Tibial nerve (tissue), 4 donors: ENCODE data around the gene MAGI2. TPM values are rescaled to one million over a fixed set of nuclear protein-coding genes. Genes with fewer than 3 reads are reported as not detected.
"Not testable (repeated sequence)": the region's sequence is repeated elsewhere in the genome, so short reads cannot be mapped to it uniquely, and the experiment has no call there.

Experiments
- DNase-seq, 2 donors: peaks; one replicate each; pipeline ENCODE4 v3.0.0-alpha.2; 2019; ENCODE audit warnings: low spot score in 2 of 2
- H3K27ac ChIP-seq, 4 donors: fragments of 200-600 bp; sonication (generic) in 3 of 4; one replicate each; pipeline ENCODE4 v1.5.1; 2017 to 2019; ENCODE audit warnings: mild to moderate bottlenecking in 1 of 4
- H3K27me3 ChIP-seq, 2 donors: fragments of 200-600 bp; sonication (generic) in 1 of 2; one replicate each; pipeline versions ENCODE4 v1.5.1 to v1.6.0; 2017 to 2019
- H3K36me3 ChIP-seq, 3 donors: fragments of 200-600 bp; sonication (generic); one replicate each; pipeline ENCODE4 v1.5.1; 2018 to 2019
- H3K4me1 ChIP-seq, 4 donors: fragments of 200-600 bp; sonication (generic) in 3 of 4; one replicate each; pipeline ENCODE4 v1.5.1; 2017 to 2019
- H3K4me3 ChIP-seq, 4 donors: fragments of 200-600 bp; sonication (generic) in 3 of 4; one replicate each; pipeline ENCODE4 v1.5.1; 2017 to 2019; ENCODE audit warnings: mild to moderate bottlenecking in 1 of 4, moderate library complexity in 1 of 4
- H3K9me3 ChIP-seq, 4 donors: fragments of 200-600 bp; sonication (generic) in 3 of 4; one replicate each; pipeline ENCODE4 v1.5.1; 2017 to 2019
- CTCF ChIP-seq, 5 experiments: fragments of 200-600 bp in 3 of 5; fragments of 450-650 bp in 2 of 5; sonication (generic) in 3 of 5; IDR thresholded peaks; one replicate each; pipeline ENCODE4 v1.5.1; 2016 to 2019; ENCODE audit warnings: antibody characterized with exemption in 5 of 5, mild to moderate bottlenecking in 3 of 5, moderate library complexity in 2 of 5
- EP300 ChIP-seq, 2 donors: sonication (generic); formaldehyde crosslinking; IDR thresholded peaks; one replicate each; pipeline ENCODE4 v1.6.1; 2017; ENCODE audit warnings: antibody characterized with exemption in 2 of 2, mild to moderate bottlenecking in 1 of 2
- POLR2A ChIP-seq, 2 donors: fragments of 450-650 bp; IDR thresholded peaks; one replicate each; pipeline ENCODE4 v1.6.1; 2017; ENCODE audit warnings: antibody characterized with exemption in 2 of 2, mild to moderate bottlenecking in 2 of 2, moderate library complexity in 2 of 2
- WGBS, 2 donors: methylation state at CpG; one replicate each; pipeline ENCODE4 v1.1.5; 2018; 5-methylcytosine and 5-hydroxymethylcytosine counted together
- total RNA-seq, 4 donors: library from RNA; depleted of rRNA; stranded (reverse); fragments of >200 nt; gene quantifications; one replicate each; pipeline ENCODE4 v1.1.0, GENCODE V29; 2016

Gene MAGI2
- total RNA-seq, 4 donors from 2014 or later, result 33.6 to 58.2 (median 55.6) TPM

- H3K4me1 ChIP-seq, result no peaks in the 10 kb centered on the region
- H3K27ac ChIP-seq, result no peak overlapping the region
- H3K36me3 ChIP-seq, result no peaks in the 10 kb centered on the region
- no peak overlapping the region for H3K4me3 ChIP-seq
- 70 to 75% methylated on average over 4 of the region's 4 CpGs for WGBS, 2 donors
- TF ChIP-seq EP300 (IDR thresholded peaks at IDR 0.05) (no peak), CTCF (IDR thresholded peaks at IDR 0.05) (no peak), POLR2A (IDR thresholded peaks at IDR 0.05) (no peak)
- DNase-seq, result no peak
- H3K9me3 ChIP-seq, result no peaks in the 10 kb centered on the region
- H3K27me3 ChIP-seq, result no peaks in the 10 kb centered on the region
Observed at GRCh38 chr7:79079919-79080554, 373.4 kb downstream of the MAGI2 start.

GRCh38 chr7:79078273-79078672 is 375.2 kb downstream of the MAGI2 start:
- no peaks in the 10 kb centered on the region for H3K36me3 ChIP-seq
- 78 to 89% methylated on average over 1 of the region's 1 CpG for WGBS, 2 donors
- H3K4me1 ChIP-seq, result no peaks in the 10 kb centered on the region
- no peak for DNase-seq
- no peaks in the 10 kb centered on the region for H3K27me3 ChIP-seq
- no peak overlapping the region for H3K27ac ChIP-seq
- TF ChIP-seq EP300 (IDR thresholded peaks at IDR 0.05), result no peak
- no peak for TF ChIP-seq POLR2A (IDR thresholded peaks at IDR 0.05)
- no peak for TF ChIP-seq CTCF (IDR thresholded peaks at IDR 0.05)
- H3K4me3 ChIP-seq, result no peak overlapping the region
- no peaks in the 10 kb centered on the region for H3K9me3 ChIP-seq

GRCh38 chr7:79071187-79071586 is 382.3 kb downstream of the MAGI2 start:
- WGBS, 2 donors, result 67 to 70% methylated on average over 3 to 5 of the region's 5 CpGs
- H3K36me3 ChIP-seq, DNase-seq, H3K27ac ChIP-seq, H3K27me3 ChIP-seq, H3K4me1 ChIP-seq, H3K4me3 ChIP-seq: not testable (repeated sequence)
- peaks cover 0 to 16% (median 0%) of the 10 kb centered on the region in 4 donors for H3K9me3 ChIP-seq

GRCh38 chr7:79064187-79064823 is 389.2 kb downstream of the MAGI2 start:
- no peaks in the 10 kb centered on the region for H3K27me3 ChIP-seq
- TF ChIP-seq POLR2A (IDR thresholded peaks at IDR 0.05) (no peak), EP300 (IDR thresholded peaks at IDR 0.05) (no peak), CTCF (IDR thresholded peaks at IDR 0.05) (no peak)
- H3K36me3 ChIP-seq, result no peaks in the 10 kb centered on the region
- H3K9me3 ChIP-seq, result peaks cover 0 to 16% (median 0%) of the 10 kb centered on the region in 4 donors
- H3K4me3 ChIP-seq, result no peak overlapping the region
- H3K4me1 ChIP-seq, result no peaks in the 10 kb centered on the region
- DNase-seq, result no peak
- 82 to 89% methylated on average over 3 of the region's 3 CpGs for WGBS, 2 donors
- no peak overlapping the region for H3K27ac ChIP-seq

- no peaks in the 10 kb centered on the region for H3K27me3 ChIP-seq
- no peaks in the 10 kb centered on the region for H3K4me1 ChIP-seq
- H3K36me3 ChIP-seq, result no peaks in the 10 kb centered on the region
- H3K4me3 ChIP-seq, result no peak overlapping the region
- 72% methylated on average over 2 of the region's 2 CpGs for WGBS, 2 donors
- no peak overlapping the region for H3K27ac ChIP-seq
- no peak for DNase-seq
- H3K9me3 ChIP-seq, result peaks cover 0 to 16% (median 0%) of the 10 kb centered on the region in 4 donors
- TF ChIP-seq EP300 (IDR thresholded peaks at IDR 0.05) (no peak), CTCF (IDR thresholded peaks at IDR 0.05) (no peak), POLR2A (IDR thresholded peaks at IDR 0.05) (no peak)
Observed at GRCh38 chr7:79063019-79063698, 390.3 kb downstream of the MAGI2 start.
